NCI-H524 treated with DMSO at 0.1 percent for 48 hours (cell line): ENCODE results near the gene ADPRHL1.

Experiments
- DNase-seq: peaks from one replicate; lab custom pipeline; 2025; lab: John Stamatoyannopoulos, UW

The ADPRHL1 gene

GRCh38 chr13:113415032-113415431, 38.3 kb downstream of the ADPRHL1 start:
- no peak for DNase-seq

- DNase-seq = no peak
These were observed 39.0 kb downstream of the ADPRHL1 start for GRCh38 chr13:113414335-113414734.

GRCh38 chr13:113413898-113414282, 39.4 kb downstream of the ADPRHL1 start:
- no peak for DNase-seq

GRCh38 chr13:113413178-113413897, 40.0 kb downstream of the ADPRHL1 start:
- DNase-seq = no peak

- DNase-seq = no peak
These were observed 40.8 kb downstream of the ADPRHL1 start for GRCh38 chr13:113412440-113412839.

GRCh38 chr13:113411216-113412023, 41.9 kb downstream of the ADPRHL1 start:
- DNase-seq = no peak

GRCh38 chr13:113410472-113411201, 42.7 kb downstream of the ADPRHL1 start:
- DNase-seq = no peak

GRCh38 chr13:113408562-113408961, 44.7 kb downstream of the ADPRHL1 start:
- no peak for DNase-seq

- DNase-seq = no peak
These were observed 45.5 kb downstream of the ADPRHL1 start for GRCh38 chr13:113407531-113408393.

- no peak for DNase-seq
These were observed 46.2 kb downstream of the ADPRHL1 start for GRCh38 chr13:113407103-113407530.

GRCh38 chr13:113406321-113407102, 46.8 kb downstream of the ADPRHL1 start:
- DNase-seq = no peak

GRCh38 chr13:113405481-113406300, 47.6 kb downstream of the ADPRHL1 start:
- no peak for DNase-seq

- DNase-seq = peak; percentile 62
These were observed 48.4 kb downstream of the ADPRHL1 start for GRCh38 chr13:113404723-113405471.

- DNase-seq = no peak
These were observed 48.9 kb downstream of the ADPRHL1 start for GRCh38 chr13:113404366-113404722.

- no peak for DNase-seq
These were observed 49.8 kb downstream of the ADPRHL1 start for GRCh38 chr13:113403255-113404104.

- no peak for DNase-seq
These were observed 50.6 kb downstream of the ADPRHL1 start for GRCh38 chr13:113402471-113403254.
